ENCODE measurements around the gene GCGR. TPM values are rescaled to one million over a fixed set of nuclear protein-coding genes. Genes with fewer than 3 reads are reported as not detected.
A peak's percentile ranks its signal among the peaks of the same experiment; 100 is the strongest.

Gene GCGR
- total and polyA plus RNA-seq, 2 of the 13 experiments (the other 11 are each of a cell fraction or from before 2014, with no cell fraction given) = 0.04 to 0.13 TPM

GRCh38 chr17:81814748-81815645, 11.0 kb downstream of the GCGR start (continued):
- TF ChIP-seq ZBTB43 (CRISPR knock-in tag; conservative IDR thresholded peaks at IDR 0.05) (0 out of 2 replicates have a peak, but pooled peaks have one; percentile 58), NR3C1 (CRISPR knock-in tag; IDR thresholded peaks at IDR 0.05) (no peak), THRA (CRISPR knock-in tag; IDR thresholded peaks at IDR 0.05; ENCODE audit: borderline replicate concordance) (peak; percentile 65; the same call in 1 of the 2 replicates), ZNF263 (CRISPR knock-in tag; IDR thresholded peaks at IDR 0.05) (no peak), ZNF7 (CRISPR knock-in tag; IDR thresholded peaks at IDR 0.05) (no peak), ZNF253 (CRISPR knock-in tag; IDR thresholded peaks at IDR 0.05; ENCODE audit: borderline replicate concordance) (no peak), NCOA1 (CRISPR knock-in tag; IDR thresholded peaks at IDR 0.05) (no peak), ETV6 (CRISPR knock-in tag; conservative IDR thresholded peaks at IDR 0.05) (no peak), DRAP1 (CRISPR knock-in tag; IDR thresholded peaks at IDR 0.05) (no peak), ZNF616 (CRISPR knock-in tag; IDR thresholded peaks at IDR 0.05; ENCODE audit: low read depth) (no peak), MAX (IDR thresholded peaks at IDR 0.05) (peak; percentile 68), REPIN1 (CRISPR knock-in tag; IDR thresholded peaks at IDR 0.05; ENCODE audit: borderline replicate concordance, low read depth) (no peak), ZNF660 (CRISPR knock-in tag; IDR thresholded peaks at IDR 0.05; ENCODE audit: borderline replicate concordance, low read depth) (no peak), TBP (CRISPR knock-in tag; IDR thresholded peaks at IDR 0.05) (no peak), FOXP1 (IDR thresholded peaks at IDR 0.05) (no peak), FOXP1 (CRISPR knock-in tag; IDR thresholded peaks at IDR 0.05) (0 out of 2 replicates have a peak, but pooled peaks have one; percentile 23), ARHGAP35 (CRISPR knock-in tag; IDR thresholded peaks at IDR 0.05; ENCODE audit: borderline replicate concordance) (no peak), DMTF1 (CRISPR knock-in tag; IDR thresholded peaks at IDR 0.05) (no peak), NONO (IDR thresholded peaks at IDR 0.05) (no peak), NONO (CRISPR knock-in tag; conservative IDR thresholded peaks at IDR 0.05) (no peak), PITX1 (CRISPR knock-in tag; IDR thresholded peaks at IDR 0.05) (no peak), NCOA5 (CRISPR knock-in tag; IDR thresholded peaks at IDR 0.05) (no peak), ZNF777 (CRISPR knock-in tag; IDR thresholded peaks at IDR 0.05) (no peak)

All from HepG2 (cell line).